ENCODE results near the gene POP4. TPM values are rescaled to one million over a fixed set of nuclear protein-coding genes. Genes with fewer than 3 reads are reported as not detected.

Gene POP4
- total and polyA plus RNA-seq, 10 of the 15 experiments (the other 5 are each of a cell fraction or from before 2014, with no cell fraction given): 52.1 to 231 (median 118) TPM

GRCh38 chr19:29564574-29565005 is 41.5 kb upstream of the POP4 start:
- Histone ChIP-seq H4K20me1 (ENCODE audit: control insufficient read depth, insufficient read depth) (no peaks in the 10 kb centered on the region), H2AFZ (ENCODE audit: control insufficient read depth, low read depth, low read length) (no peak overlapping the region), H3K4me1 (ENCODE audit: control insufficient read depth, insufficient read depth, low read length) (no peaks in the 10 kb centered on the region), H3K9ac (ENCODE audit: control insufficient read depth, insufficient read depth, low read length) (no peak overlapping the region), H3K9me3 (replicated peaks; ENCODE audit: control insufficient read depth, insufficient read depth, low read length) (no peaks in the 10 kb centered on the region; the same call in 2 of the 3 replicates), H3K4me3 (no peak overlapping the region), H3K4me2 (ENCODE audit: control insufficient read depth, insufficient read depth) (no peak overlapping the region), H3K79me2 (ENCODE audit: control insufficient read depth, insufficient read depth, low read length) (no peaks in the 10 kb centered on the region), H3K36me3 (ENCODE audit: control insufficient read depth in 2 of 2, insufficient read depth in 2 of 2, low read length in 1 of 2) (no peaks in the 10 kb centered on the region), H3K27ac (ENCODE audit: control insufficient read depth, insufficient read depth) (no peak overlapping the region), H3K27me3 (replicated peaks in 1 of 2; ENCODE audit: control insufficient read depth in 2 of 2, insufficient read depth in 2 of 2, low read length in 1 of 2) (no peaks in the 10 kb centered on the region)
- RAD21 ChIA-PET (ENCODE audit: unreplicated experiment): no interaction called here
- no TSS peak for BruUV-seq (replicated peaks)
- intact Hi-C loops (cut with micrococcal nuclease; ENCODE audit: unreplicated experiment) (no loop called here), in situ Hi-C loops (cut with MboI) (no loop called here)
- DNase-seq (ENCODE audit: low read depth, low spot score): no peak
- SMC1A ChIA-PET (ENCODE audit: uncharacterized antibody, unreplicated experiment): no interaction called here
- WGBS (ENCODE audit: insufficient coverage, insufficient replicate concordance, low lambda C conversion rate, missing lambda C conversion rate): 5% methylated on average over 11 of the region's 11 CpGs
- no peak for FAIRE-seq
- no peak for ATAC-seq
- CTCF ChIA-PET: no interaction called here
- POLR2A ChIA-PET: no interaction called here
- TF ChIP-seq, protein P1, sequence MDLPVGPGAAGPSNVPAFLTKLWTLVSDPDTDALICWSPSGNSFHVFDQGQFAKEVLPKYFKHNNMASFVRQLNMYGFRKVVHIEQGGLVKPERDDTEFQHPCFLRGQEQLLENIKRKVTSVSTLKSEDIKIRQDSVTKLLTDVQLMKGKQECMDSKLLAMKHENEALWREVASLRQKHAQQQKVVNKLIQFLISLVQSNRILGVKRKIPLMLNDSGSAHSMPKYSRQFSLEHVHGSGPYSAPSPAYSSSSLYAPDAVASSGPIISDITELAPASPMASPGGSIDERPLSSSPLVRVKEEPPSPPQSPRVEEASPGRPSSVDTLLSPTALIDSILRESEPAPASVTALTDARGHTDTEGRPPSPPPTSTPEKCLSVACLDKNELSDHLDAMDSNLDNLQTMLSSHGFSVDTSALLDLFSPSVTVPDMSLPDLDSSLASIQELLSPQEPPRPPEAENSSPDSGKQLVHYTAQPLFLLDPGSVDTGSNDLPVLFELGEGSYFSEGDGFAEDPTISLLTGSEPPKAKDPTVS (IDR thresholded peaks at IDR 0.05; ENCODE audit: low read depth, low read length): no peak
- TF ChIP-seq, protein P2, sequence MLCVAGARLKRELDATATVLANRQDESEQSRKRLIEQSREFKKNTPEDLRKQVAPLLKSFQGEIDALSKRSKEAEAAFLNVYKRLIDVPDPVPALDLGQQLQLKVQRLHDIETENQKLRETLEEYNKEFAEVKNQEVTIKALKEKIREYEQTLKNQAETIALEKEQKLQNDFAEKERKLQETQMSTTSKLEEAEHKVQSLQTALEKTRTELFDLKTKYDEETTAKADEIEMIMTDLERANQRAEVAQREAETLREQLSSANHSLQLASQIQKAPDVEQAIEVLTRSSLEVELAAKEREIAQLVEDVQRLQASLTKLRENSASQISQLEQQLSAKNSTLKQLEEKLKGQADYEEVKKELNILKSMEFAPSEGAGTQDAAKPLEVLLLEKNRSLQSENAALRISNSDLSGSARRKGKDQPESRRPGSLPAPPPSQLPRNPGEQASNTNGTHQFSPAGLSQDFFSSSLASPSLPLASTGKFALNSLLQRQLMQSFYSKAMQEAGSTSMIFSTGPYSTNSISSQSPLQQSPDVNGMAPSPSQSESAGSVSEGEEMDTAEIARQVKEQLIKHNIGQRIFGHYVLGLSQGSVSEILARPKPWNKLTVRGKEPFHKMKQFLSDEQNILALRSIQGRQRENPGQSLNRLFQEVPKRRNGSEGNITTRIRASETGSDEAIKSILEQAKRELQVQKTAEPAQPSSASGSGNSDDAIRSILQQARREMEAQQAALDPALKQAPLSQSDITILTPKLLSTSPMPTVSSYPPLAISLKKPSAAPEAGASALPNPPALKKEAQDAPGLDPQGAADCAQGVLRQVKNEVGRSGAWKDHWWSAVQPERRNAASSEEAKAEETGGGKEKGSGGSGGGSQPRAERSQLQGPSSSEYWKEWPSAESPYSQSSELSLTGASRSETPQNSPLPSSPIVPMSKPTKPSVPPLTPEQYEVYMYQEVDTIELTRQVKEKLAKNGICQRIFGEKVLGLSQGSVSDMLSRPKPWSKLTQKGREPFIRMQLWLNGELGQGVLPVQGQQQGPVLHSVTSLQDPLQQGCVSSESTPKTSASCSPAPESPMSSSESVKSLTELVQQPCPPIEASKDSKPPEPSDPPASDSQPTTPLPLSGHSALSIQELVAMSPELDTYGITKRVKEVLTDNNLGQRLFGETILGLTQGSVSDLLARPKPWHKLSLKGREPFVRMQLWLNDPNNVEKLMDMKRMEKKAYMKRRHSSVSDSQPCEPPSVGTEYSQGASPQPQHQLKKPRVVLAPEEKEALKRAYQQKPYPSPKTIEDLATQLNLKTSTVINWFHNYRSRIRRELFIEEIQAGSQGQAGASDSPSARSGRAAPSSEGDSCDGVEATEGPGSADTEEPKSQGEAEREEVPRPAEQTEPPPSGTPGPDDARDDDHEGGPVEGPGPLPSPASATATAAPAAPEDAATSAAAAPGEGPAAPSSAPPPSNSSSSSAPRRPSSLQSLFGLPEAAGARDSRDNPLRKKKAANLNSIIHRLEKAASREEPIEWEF (IDR thresholded peaks at IDR 0.05; ENCODE audit: insufficient replicate concordance, low read depth, low read length): no peak
- TF ChIP-seq CREB1 (IDR thresholded peaks at IDR 0.05; ENCODE audit: low read depth) (no peak), ELK1 (IDR thresholded peaks at IDR 0.05; ENCODE audit: low read depth, low read length) (no peak), TAF1 (IDR thresholded peaks at IDR 0.05; ENCODE audit: borderline replicate concordance, low read depth, low read length) (no peak), CBX5 (IDR thresholded peaks at IDR 0.05; ENCODE audit: low read depth) (no peak), RB1 (IDR thresholded peaks at IDR 0.05; ENCODE audit: borderline replicate concordance) (no peak)
- TF ChIP-seq, protein P3, sequence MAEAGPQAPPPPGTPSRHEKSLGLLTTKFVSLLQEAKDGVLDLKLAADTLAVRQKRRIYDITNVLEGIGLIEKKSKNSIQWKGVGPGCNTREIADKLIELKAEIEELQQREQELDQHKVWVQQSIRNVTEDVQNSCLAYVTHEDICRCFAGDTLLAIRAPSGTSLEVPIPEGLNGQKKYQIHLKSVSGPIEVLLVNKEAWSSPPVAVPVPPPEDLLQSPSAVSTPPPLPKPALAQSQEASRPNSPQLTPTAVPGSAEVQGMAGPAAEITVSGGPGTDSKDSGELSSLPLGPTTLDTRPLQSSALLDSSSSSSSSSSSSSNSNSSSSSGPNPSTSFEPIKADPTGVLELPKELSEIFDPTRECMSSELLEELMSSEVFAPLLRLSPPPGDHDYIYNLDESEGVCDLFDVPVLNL (IDR thresholded peaks at IDR 0.05; ENCODE audit: low read depth, low read length): no peak
- TF ChIP-seq, protein P4, sequence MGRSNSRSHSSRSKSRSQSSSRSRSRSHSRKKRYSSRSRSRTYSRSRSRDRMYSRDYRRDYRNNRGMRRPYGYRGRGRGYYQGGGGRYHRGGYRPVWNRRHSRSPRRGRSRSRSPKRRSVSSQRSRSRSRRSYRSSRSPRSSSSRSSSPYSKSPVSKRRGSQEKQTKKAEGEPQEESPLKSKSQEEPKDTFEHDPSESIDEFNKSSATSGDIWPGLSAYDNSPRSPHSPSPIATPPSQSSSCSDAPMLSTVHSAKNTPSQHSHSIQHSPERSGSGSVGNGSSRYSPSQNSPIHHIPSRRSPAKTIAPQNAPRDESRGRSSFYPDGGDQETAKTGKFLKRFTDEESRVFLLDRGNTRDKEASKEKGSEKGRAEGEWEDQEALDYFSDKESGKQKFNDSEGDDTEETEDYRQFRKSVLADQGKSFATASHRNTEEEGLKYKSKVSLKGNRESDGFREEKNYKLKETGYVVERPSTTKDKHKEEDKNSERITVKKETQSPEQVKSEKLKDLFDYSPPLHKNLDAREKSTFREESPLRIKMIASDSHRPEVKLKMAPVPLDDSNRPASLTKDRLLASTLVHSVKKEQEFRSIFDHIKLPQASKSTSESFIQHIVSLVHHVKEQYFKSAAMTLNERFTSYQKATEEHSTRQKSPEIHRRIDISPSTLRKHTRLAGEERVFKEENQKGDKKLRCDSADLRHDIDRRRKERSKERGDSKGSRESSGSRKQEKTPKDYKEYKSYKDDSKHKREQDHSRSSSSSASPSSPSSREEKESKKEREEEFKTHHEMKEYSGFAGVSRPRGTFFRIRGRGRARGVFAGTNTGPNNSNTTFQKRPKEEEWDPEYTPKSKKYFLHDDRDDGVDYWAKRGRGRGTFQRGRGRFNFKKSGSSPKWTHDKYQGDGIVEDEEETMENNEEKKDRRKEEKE (IDR thresholded peaks at IDR 0.05): no peak
- TF ChIP-seq, protein P5, sequence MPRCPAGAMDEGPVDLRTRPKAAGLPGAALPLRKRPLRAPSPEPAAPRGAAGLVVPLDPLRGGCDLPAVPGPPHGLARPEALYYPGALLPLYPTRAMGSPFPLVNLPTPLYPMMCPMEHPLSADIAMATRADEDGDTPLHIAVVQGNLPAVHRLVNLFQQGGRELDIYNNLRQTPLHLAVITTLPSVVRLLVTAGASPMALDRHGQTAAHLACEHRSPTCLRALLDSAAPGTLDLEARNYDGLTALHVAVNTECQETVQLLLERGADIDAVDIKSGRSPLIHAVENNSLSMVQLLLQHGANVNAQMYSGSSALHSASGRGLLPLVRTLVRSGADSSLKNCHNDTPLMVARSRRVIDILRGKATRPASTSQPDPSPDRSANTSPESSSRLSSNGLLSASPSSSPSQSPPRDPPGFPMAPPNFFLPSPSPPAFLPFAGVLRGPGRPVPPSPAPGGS (IDR thresholded peaks at IDR 0.05; ENCODE audit: borderline replicate concordance, insufficient read depth, low read depth, low read length, poor library complexity, severe bottlenecking): no peak
